Measurements from ENCODE around the gene OSER1. TPM values are rescaled to one million over a fixed set of nuclear protein-coding genes. Genes with fewer than 3 reads are reported as not detected.

The OSER1 gene
- total and polyA plus RNA-seq, 9 of the 15 experiments (the other 6 are each of a cell fraction or from before 2014, with no cell fraction given), result 15.5 to 57.3 (median 19.9) TPM

- TF ChIP-seq, protein P1, sequence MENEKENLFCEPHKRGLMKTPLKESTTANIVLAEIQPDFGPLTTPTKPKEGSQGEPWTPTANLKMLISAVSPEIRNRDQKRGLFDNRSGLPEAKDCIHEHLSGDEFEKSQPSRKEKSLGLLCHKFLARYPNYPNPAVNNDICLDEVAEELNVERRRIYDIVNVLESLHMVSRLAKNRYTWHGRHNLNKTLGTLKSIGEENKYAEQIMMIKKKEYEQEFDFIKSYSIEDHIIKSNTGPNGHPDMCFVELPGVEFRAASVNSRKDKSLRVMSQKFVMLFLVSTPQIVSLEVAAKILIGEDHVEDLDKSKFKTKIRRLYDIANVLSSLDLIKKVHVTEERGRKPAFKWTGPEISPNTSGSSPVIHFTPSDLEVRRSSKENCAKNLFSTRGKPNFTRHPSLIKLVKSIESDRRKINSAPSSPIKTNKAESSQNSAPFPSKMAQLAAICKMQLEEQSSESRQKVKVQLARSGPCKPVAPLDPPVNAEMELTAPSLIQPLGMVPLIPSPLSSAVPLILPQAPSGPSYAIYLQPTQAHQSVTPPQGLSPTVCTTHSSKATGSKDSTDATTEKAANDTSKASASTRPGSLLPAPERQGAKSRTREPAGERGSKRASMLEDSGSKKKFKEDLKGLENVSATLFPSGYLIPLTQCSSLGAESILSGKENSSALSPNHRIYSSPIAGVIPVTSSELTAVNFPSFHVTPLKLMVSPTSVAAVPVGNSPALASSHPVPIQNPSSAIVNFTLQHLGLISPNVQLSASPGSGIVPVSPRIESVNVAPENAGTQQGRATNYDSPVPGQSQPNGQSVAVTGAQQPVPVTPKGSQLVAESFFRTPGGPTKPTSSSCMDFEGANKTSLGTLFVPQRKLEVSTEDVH (IDR thresholded peaks at IDR 0.05; ENCODE audit: low read depth, partially characterized antibody), result no peak
- TF ChIP-seq ZNF668 (CRISPR knock-in tag; IDR thresholded peaks at IDR 0.05), result no peak
- no peak for TF ChIP-seq EHMT2 (IDR thresholded peaks at IDR 0.05)
- TF ChIP-seq FOXA3 (CRISPR knock-in tag; conservative IDR thresholded peaks at IDR 0.05 in 1 of 2, IDR thresholded peaks at IDR 0.05 in 1 of 2), result no peak
Observed at GRCh38 chr20:44247131-44247571, 36.6 kb upstream of the OSER1 start, which contains the start of gene GDAP1L1 (continued).

DNA sequence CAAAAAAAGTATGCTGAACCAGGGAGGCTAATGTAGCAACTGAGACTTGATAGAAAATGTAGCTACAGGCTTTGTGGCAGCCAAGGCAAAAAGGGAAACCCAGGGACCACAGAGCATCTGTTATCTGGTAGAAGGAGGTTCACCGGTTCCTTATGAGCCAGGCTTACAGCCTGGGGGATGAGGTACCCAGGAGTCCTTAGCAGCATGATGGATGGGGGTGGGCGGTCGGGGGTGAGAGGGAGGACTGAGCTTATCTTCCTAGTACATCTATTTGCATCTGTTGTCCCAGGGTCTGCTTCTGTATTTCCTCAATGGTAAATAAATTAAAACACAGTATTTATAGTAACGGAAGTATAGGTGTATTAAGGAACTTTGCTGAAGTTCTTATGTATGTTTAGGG, 35.4 kb upstream of the OSER1 start:
- DNase-seq (ENCODE audit: extremely low read depth in 1 of 4, low spot score in 3 of 4) (no peak), FAIRE-seq (no peak), ATAC-seq (no peak)
- in situ Hi-C loops (cut with MboI) (no loop called here), intact Hi-C loops (cut with micrococcal nuclease) (no loop called here)
- Histone ChIP-seq H3K4me3 (no peak overlapping the region), H3K4me1 (replicated peaks in 1 of 2; ENCODE audit: control insufficient read depth in 2 of 2, insufficient read depth in 2 of 2, low read length in 2 of 2) (peaks cover 0 to 7% of the 10 kb centered on the region in 2 experiments; a peak in 2 of 5 replicates), H3K4me2 (ENCODE audit: insufficient read depth, low read length) (no peak overlapping the region), H3K36me3 (ENCODE audit: control insufficient read depth, insufficient read depth, low read length) (no peaks in the 10 kb centered on the region), H4K20me1 (replicated peaks; ENCODE audit: control insufficient read depth, insufficient read depth, low read length) (peaks cover 14% of the 10 kb centered on the region; the same call in 1 of the 2 replicates), H2AFZ (ENCODE audit: low read depth, low read length) (no peak overlapping the region), H3K9ac (ENCODE audit: insufficient read depth in 1 of 2, low read depth in 2 of 2, low read length in 2 of 2) (no peak overlapping the region), H3K9me1 (ENCODE audit: control insufficient read depth, insufficient read depth, low read length) (peaks cover 3% of the 10 kb centered on the region), H3K27ac (ENCODE audit: extremely low read depth, low read depth, low read length) (no peak overlapping the region), H3K27me3 (ENCODE audit: control insufficient read depth in 2 of 2, insufficient read depth in 2 of 2, low read length in 2 of 2) (peaks cover 0 to 11% of the 10 kb centered on the region in 2 experiments; a peak in 1 of 5 replicates), H3K79me2 (ENCODE audit: control insufficient read depth, insufficient read depth, low read length) (no peaks in the 10 kb centered on the region), H3K9me3 (replicated peaks; ENCODE audit: control insufficient read depth, insufficient read depth, low read depth, low read length) (no peaks in the 10 kb centered on the region)
- no TSS peak for BruUV-seq (replicated peaks)
- 0% methylated on average over 4 of the region's 4 CpGs for WGBS (ENCODE audit: insufficient coverage, low coverage, missing lambda C conversion rate)
- ChIA-PET CTCF (ENCODE audit: low intra/inter-chr PET ratio) (no interaction called here), POLR2A (interaction anchor here (0.7 kb wide), 1 partner anchor 11 kb away, joined by 3 read pairs; no protein-coding TSS in a partner anchor)
- TF ChIP-seq ZNF707 (CRISPR knock-in tag; conservative IDR thresholded peaks at IDR 0.05) (no peak), SETDB1 (IDR thresholded peaks at IDR 0.05; ENCODE audit: low read length) (no peak), PRMT5 (CRISPR knock-in tag; IDR thresholded peaks at IDR 0.05) (no peak), ZNF354B (CRISPR knock-in tag; IDR thresholded peaks at IDR 0.05) (no peak), POLR2G (IDR thresholded peaks at IDR 0.05; ENCODE audit: low read depth, low read length) (no peak), THRA (IDR thresholded peaks at IDR 0.05) (no peak), ZNF239 (CRISPR knock-in tag; IDR thresholded peaks at IDR 0.05) (no peak), SPI1 (IDR thresholded peaks at IDR 0.05; ENCODE audit: borderline replicate concordance, low read depth, low read length) (no peak), SMAD3 (CRISPR knock-in tag; conservative IDR thresholded peaks at IDR 0.05) (no peak), E2F5 (CRISPR knock-in tag; IDR thresholded peaks at IDR 0.05) (no peak)
